ENCODE data around the gene EIF2AK2. TPM values are rescaled to one million over a fixed set of nuclear protein-coding genes. Genes with fewer than 3 reads are reported as not detected.
"Not testable (repeated sequence)": the region's sequence is repeated elsewhere in the genome, so short reads cannot be mapped to it uniquely, and the experiment has no call there.

Gene EIF2AK2
- 37.0 and 39.9 TPM in 2 replicates for total RNA-seq

GRCh38 chr2:37156857-37157714, at the start of gene EIF2AK2:
Gene EIF2AK2 (minus strand): TSS chr2:37156980. CDS start chr2:37147806, 9,174 bp downstream.
- ChIA-PET CTCF (interaction anchor here (1.2 kb wide), 1 partner anchor 12 kb away, joined by 4 read pairs; no protein-coding TSS in a partner anchor), POLR2A (interaction anchor here (0.7 to 1.4 kb wide), 5 partner anchors 40 to 486 kb away, joined by 3 to 5 read pairs (median 4); partner anchors contain the start of genes CEBPZ, NDUFAF7 and STRN)
- intact Hi-C loops (cut with micrococcal nuclease) = loop anchor here (2.0 to 5.0 kb wide), 4 partner anchors 40 to 735 kb away; partner anchors contain the start of genes CEBPZ, CEBPZOS, GPATCH11 and HEATR5B
- no peak for TF ChIP-seq CTCF (IDR thresholded peaks at IDR 0.05)
- H3K36me3 Mint-ChIP-seq (ENCODE audit: low read depth) = peaks cover 20% of the 10 kb centered on the region
- peaks cover 40% of the 10 kb centered on the region for H3K4me1 Mint-ChIP-seq
- peak; percentile 70 for DNase-seq
- peak within 1 kb of the TSS; percentile 89 for H3K4me3 Mint-ChIP-seq
- H3K27ac Mint-ChIP-seq = peak within 1 kb of the TSS; percentile 86
- H3K9me3 Mint-ChIP-seq = no peaks in the 10 kb centered on the region
- peak; percentile 92 for ATAC-seq (ENCODE audit: low read depth)
- H3K27me3 Mint-ChIP-seq = no peaks in the 10 kb centered on the region

GRCh38 chr2:37205689-37206341, 49.0 kb upstream of the EIF2AK2 start:
- no peak for TF ChIP-seq CTCF (IDR thresholded peaks at IDR 0.05)
- intact Hi-C loops (cut with micrococcal nuclease) = no loop called here
- H3K4me1 Mint-ChIP-seq = peaks cover 5% of the 10 kb centered on the region

GRCh38 chr2:37205071-37205661, 48.4 kb upstream of the EIF2AK2 start:
- Mint-ChIP-seq H3K9me3 (peaks cover 29% of the 10 kb centered on the region), H3K36me3 (ENCODE audit: low read depth) (peaks cover 88% of the 10 kb centered on the region)

More at GRCh38 chr2:37205689-37206341, 49.0 kb upstream of the EIF2AK2 start:
- H3K27ac Mint-ChIP-seq = no peak overlapping the region
- ChIA-PET POLR2A (no interaction called here), CTCF (no interaction called here)
- no peaks in the 10 kb centered on the region for H3K27me3 Mint-ChIP-seq
- peaks cover 88% of the 10 kb centered on the region for H3K36me3 Mint-ChIP-seq (ENCODE audit: low read depth)
- H3K9me3 Mint-ChIP-seq = peaks cover 29% of the 10 kb centered on the region
- ATAC-seq (ENCODE audit: low read depth) (no peak), DNase-seq (no peak)
- no peak overlapping the region for H3K4me3 Mint-ChIP-seq

GRCh38 chr2:37203708-37204107, 46.9 kb upstream of the EIF2AK2 start:
- peaks cover 74% of the 10 kb centered on the region for H3K36me3 Mint-ChIP-seq (ENCODE audit: low read depth)
- CTCF ChIA-PET = no interaction called here
- POLR2A ChIA-PET = no interaction called here
- H3K4me1 Mint-ChIP-seq = peaks cover 8% of the 10 kb centered on the region
- DNase-seq (no peak), ATAC-seq (ENCODE audit: low read depth) (no peak)
- peaks cover 23% of the 10 kb centered on the region for H3K9me3 Mint-ChIP-seq
- no peaks in the 10 kb centered on the region for H3K27me3 Mint-ChIP-seq
- no peak overlapping the region for H3K4me3 Mint-ChIP-seq
- no peak for TF ChIP-seq CTCF (IDR thresholded peaks at IDR 0.05)
- intact Hi-C loops (cut with micrococcal nuclease) = loop anchor here (1.0 kb wide), 1 partner anchor 7 kb away; the partner anchor contains the start of gene CEBPZOS
- H3K27ac Mint-ChIP-seq = no peak overlapping the region

More at GRCh38 chr2:37205071-37205661, 48.4 kb upstream of the EIF2AK2 start:
- H3K27me3 Mint-ChIP-seq; H3K4me1 Mint-ChIP-seq; intact Hi-C loops (cut with micrococcal nuclease); POLR2A ChIA-PET; H3K27ac Mint-ChIP-seq; H3K4me3 Mint-ChIP-seq; DNase-seq; CTCF ChIA-PET; ATAC-seq (ENCODE audit: low read depth): not testable (repeated sequence)

GRCh38 chr2:37201766-37202165, 45.0 kb upstream of the EIF2AK2 start:
- no peak for DNase-seq

More at GRCh38 chr2:37201766-37202165, 45.0 kb upstream of the EIF2AK2 start:
- Mint-ChIP-seq H3K27ac (no peak overlapping the region), H3K36me3 (ENCODE audit: low read depth) (peaks cover 55% of the 10 kb centered on the region), H3K9me3 (peaks cover 6% of the 10 kb centered on the region), H3K4me1 (peaks cover 18% of the 10 kb centered on the region), H3K4me3 (no peak overlapping the region), H3K27me3 (no peaks in the 10 kb centered on the region)
- POLR2A ChIA-PET = no interaction called here
- intact Hi-C loops (cut with micrococcal nuclease) = no loop called here
- ATAC-seq (ENCODE audit: low read depth) = no peak
- CTCF ChIA-PET = no interaction called here
- TF ChIP-seq CTCF (IDR thresholded peaks at IDR 0.05) = no peak
